HG02678 (cell line): ENCODE measurements around the gene TAMM41.
"Not testable (repeated sequence)": the region's sequence is repeated elsewhere in the genome, so short reads cannot be mapped to it uniquely, and the experiment has no call there.

Experiments
- ATAC-seq: cut with Tn5 transposase; IDR thresholded peaks from one replicate; pipeline ENCODE4 v1.9.1; 2021; ENCODE audit warnings: mild to moderate bottlenecking, moderate library complexity; ENCODE audit not compliant: unreplicated experiment

The TAMM41 gene

GRCh38 chr3:11846281-11847266, at the start of gene TAMM41:
TAMM41 (minus strand) TSS chr3:11846885; CDS start chr3:11846636, 249 bp downstream.
- peak; percentile 100 for ATAC-seq

- ATAC-seq, result no peak
Measured at GRCh38 chr3:11878837-11879236, 32.2 kb upstream of the TAMM41 start.

GRCh38 chr3:11874707-11875106, 28.0 kb upstream of the TAMM41 start:
- ATAC-seq, result not testable (repeated sequence)

- not testable (repeated sequence) for ATAC-seq
Measured at GRCh38 chr3:11863739-11864138, 17.1 kb upstream of the TAMM41 start.

GRCh38 chr3:11862584-11862983, 15.9 kb upstream of the TAMM41 start:
- not testable (repeated sequence) for ATAC-seq

GRCh38 chr3:11862145-11862544, 15.5 kb upstream of the TAMM41 start:
- ATAC-seq, result not testable (repeated sequence)

- ATAC-seq, result not testable (repeated sequence)
Measured at GRCh38 chr3:11860213-11860612, 13.5 kb upstream of the TAMM41 start.

GRCh38 chr3:11853450-11853849, 6.8 kb upstream of the TAMM41 start:
- no peak for ATAC-seq

- no peak for ATAC-seq
Measured at GRCh38 chr3:11850003-11850402, 3.3 kb upstream of the TAMM41 start.

- no peak for ATAC-seq
Measured at GRCh38 chr3:11847607-11848006, 922 bp upstream of the TAMM41 start.

- ATAC-seq, result no peak
Measured at GRCh38 chr3:11845651-11846050, 1.0 kb downstream of the TAMM41 start.

GRCh38 chr3:11844891-11845290, 1.8 kb downstream of the TAMM41 start:
- ATAC-seq, result no peak

- ATAC-seq, result no peak
Measured at GRCh38 chr3:11835028-11835639, 11.6 kb downstream of the TAMM41 start.

GRCh38 chr3:11832981-11833905, 13.4 kb downstream of the TAMM41 start:
- ATAC-seq, result no peak

GRCh38 chr3:11829416-11829815, 17.3 kb downstream of the TAMM41 start:
- ATAC-seq, result no peak

- no peak for ATAC-seq
Measured at GRCh38 chr3:11826628-11827265, 19.9 kb downstream of the TAMM41 start.

- no peak for ATAC-seq
Measured at GRCh38 chr3:11825301-11825700, 21.4 kb downstream of the TAMM41 start.

GRCh38 chr3:11820531-11821041, 26.1 kb downstream of the TAMM41 start:
- no peak for ATAC-seq

GRCh38 chr3:11819146-11819689, 27.5 kb downstream of the TAMM41 start:
- no peak for ATAC-seq

GRCh38 chr3:11818033-11818432, 28.7 kb downstream of the TAMM41 start:
- ATAC-seq, result no peak
